ENCODE measurements around the gene METRN.

Gene METRN

DNA sequence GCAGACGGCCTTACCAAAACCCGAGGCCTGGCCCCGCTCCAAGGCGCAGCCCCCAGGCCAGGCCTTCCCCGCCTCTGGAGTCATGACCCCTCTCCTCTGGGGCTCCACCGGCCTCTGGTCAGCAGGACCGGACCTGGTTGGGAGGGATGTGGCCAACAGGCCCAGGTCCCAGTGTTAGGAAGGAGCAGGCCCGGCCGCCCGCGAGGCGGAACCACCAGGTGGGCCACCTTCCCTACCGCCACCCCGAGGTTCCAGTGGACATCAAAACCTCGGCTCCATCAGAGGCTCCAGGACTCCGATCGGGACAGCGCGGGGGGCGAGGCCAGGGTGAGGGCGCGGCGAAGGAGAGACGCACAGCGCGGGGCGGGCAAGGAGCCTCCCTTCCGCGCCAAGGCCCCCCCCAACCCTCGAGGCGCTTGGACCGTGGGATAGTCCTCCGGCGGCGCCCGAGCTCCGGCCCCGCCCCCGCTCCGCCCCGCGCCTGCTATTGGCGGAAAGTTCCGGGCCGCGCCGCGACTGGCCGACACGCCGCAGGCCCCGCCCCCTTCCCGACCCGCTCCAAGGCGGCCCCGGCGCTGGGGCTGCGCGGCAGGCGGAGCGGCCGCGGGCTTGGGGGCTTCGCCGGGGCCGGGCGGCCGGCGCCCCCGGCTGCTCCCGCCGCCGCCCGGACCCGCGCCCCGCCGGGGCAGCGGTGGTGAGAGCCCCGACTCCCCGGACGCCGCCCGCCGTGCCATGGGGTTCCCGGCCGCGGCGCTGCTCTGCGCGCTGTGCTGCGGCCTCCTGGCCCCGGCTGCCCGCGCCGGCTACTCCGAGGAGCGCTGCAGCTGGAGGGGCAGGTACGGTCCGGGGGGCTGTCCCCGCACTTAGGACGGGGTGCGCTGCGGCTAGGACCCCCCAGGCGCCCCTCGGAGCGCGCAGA, at the start of gene METRN:
TSS of gene METRN (plus strand) at position 561 of the 919 bp plus-strand sequence. CDS start at position 733, 172 bp downstream.
- peak; percentile 89 for DNase-seq (ENCODE audit: low spot score)

- DNase-seq (ENCODE audit: low spot score), result no peak
Observed at GRCh38 chr16:666572-666971, 48.3 kb upstream of the METRN start.

DNA sequence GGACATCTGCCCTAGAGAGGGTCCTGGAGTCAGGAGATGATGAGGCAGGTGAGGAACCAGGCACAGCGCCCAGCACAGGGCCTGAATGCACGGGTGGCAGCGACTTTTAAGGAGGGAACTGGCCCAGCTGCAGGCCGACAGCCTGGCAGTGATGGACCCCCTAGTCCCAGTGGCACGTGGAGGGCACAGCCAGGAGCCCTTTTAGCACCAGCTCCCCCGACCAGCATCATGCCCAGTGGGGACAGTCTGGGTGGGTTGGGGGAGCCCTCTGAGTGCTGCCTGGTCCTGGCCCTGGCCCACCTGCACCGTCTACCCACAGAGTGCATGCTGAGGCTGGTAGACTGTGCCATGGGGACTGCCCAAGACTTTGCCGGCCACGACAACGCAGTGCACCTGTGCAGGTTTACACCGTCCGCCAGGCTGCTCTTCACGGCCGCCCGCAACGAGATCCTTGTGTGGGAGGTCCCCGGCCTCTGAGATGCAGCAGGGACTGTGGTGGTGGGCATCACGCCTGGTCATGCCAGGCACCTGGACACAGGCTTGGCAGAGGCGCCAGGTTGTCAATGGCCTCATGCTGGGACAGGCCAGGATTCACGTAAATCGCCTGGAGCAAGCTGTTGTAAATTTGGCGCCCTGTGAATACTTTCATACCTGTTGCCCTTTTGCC, 47.7 kb upstream of the METRN start:
- no peak for DNase-seq (ENCODE audit: low spot score)

DNA sequence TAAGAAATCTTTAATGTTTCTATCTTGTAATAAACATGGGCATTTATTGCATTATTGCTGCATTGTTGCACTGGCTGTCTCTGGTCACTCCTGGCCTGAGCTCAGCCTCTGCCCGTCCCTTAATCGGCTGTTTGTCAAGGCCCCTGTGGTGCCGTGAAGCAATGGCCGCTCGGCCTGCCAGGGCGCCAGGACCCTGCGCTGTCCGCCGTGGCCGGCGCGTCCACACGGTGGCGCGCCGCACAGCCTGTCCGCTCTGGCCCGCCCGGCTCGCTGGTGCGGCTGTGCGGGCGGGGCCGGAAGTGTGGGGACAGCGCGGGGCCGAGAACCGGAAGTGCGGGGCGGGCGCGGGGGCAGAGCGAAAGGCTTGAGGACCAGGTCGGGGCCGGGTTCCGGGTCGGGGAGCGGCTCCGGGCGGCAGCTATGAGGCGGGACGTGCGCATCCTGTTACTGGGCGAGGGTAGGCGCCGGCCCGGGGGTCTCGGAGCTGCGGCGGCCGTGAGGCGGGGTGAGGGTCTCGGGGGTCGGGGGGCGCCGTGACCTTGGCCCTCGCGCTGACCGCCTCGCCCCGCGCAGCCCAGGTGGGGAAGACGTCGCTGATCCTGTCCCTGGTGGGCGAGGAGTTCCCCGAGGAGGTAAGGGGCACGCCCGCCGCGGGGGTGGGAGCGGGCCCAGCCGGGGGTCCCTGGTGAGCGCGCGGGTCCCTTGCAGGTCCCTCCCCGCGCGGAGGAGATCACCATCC, 47.0 kb upstream of the METRN start, which contains the start of gene RHOT2:
TSS of gene RHOT2 (plus strand) at position 353 of the 739 bp plus-strand sequence. CDS start at position 421, 68 bp downstream.
- peak; percentile 93 for DNase-seq (ENCODE audit: low spot score)

GRCh38 chr16:668519-669171, 46.3 kb upstream of the METRN start:
- no peak for DNase-seq (ENCODE audit: low spot score)

DNA sequence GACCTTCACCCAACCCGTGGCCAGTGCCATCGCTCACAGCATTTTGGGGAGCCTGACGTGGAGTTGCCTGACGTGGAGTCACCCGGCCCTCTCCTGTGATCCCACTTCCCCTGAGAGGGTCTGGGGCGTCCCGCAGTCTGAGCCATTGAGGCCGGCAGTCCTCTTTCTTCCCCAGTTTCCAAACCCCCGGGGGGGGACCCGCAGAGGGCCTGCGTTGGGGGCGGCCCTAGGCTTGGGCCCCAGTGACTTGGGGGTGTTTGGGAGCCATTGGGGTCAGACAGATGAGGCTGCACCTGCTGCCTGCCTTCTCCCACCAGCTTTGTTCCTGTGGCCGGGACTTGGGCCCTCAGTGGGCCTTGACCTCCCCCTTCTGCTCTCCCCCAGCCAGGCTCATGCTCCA, 45.3 kb upstream of the METRN start:
- DNase-seq (ENCODE audit: low spot score), result no peak

- DNase-seq (ENCODE audit: low spot score), result no peak
Observed at GRCh38 chr16:670485-671352, 44.2 kb upstream of the METRN start.

GRCh38 chr16:671353-672131, 43.4 kb upstream of the METRN start:
- no peak for DNase-seq (ENCODE audit: low spot score)

DNA sequence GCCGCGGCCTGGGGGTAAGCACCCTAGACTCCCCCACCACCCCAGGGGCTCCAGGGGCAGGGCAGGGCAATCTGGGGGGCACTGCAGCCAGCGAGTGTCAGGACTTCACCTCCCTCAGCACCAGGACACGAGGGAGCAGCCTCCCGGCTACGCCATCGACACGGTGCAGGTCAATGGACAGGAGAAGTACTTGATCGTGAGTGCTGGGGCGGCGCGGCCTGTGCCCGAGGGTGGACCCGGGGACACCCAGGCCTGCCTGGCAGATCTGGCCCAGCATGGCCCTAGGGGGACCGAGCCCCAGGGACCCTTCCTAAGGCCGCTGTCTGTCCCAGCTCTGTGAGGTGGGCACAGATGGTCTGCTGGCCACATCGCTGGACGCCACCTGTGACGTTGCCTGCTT, 42.5 kb upstream of the METRN start:
- no peak for DNase-seq (ENCODE audit: low spot score)

- no peak for DNase-seq (ENCODE audit: low spot score)
Observed at GRCh38 chr16:672851-673250, 42.1 kb upstream of the METRN start.

GRCh38 chr16:673399-673991, 41.4 kb upstream of the METRN start:
- no peak for DNase-seq (ENCODE audit: low spot score)

DNA sequence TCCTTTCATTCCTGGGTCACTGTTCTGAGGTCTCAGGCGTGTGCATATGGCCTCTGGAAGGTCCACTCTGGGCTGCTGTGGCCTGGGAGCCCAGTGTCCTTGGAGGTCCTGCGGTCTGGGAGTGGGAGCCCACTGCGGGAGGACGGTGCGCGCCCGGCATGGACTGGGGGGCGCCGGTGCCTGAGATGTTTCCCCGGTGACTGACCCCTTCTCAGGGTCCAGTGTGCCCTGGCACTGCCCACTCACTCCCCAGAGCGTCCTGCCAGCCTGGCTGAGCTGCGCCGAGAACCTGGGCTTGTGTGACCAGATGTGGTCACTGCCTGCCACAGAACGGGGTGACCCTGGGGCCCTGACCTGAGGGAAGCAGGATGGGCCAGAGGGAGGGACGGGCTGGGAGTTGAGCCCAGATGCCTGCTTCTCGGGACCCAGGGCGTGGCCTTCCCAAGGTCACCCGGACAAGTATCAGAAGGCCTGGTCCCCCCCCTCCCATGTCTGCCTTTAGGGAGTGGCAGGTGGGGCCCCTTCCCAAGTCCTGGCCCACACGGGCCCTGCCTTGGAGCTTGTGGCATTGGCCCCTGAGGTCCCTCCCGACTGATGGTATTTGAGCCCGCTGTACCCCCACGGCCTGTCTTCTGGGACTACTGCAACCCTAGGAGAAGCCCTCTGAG, 40.6 kb upstream of the METRN start:
- DNase-seq (ENCODE audit: low spot score), result no peak

GRCh38 chr16:674968-675883, 39.7 kb upstream of the METRN start, which contains the start of gene RHBDL1:
Gene RHBDL1 (plus strand): TSS chr16:675671. CDS start chr16:675791, 120 bp downstream.
- DNase-seq (ENCODE audit: low spot score), result peak; percentile 55

GRCh38 chr16:675884-676564, 38.9 kb upstream of the METRN start:
- DNase-seq (ENCODE audit: low spot score), result no peak

- DNase-seq (ENCODE audit: low spot score), result no peak
Observed at GRCh38 chr16:676565-676902, 38.4 kb upstream of the METRN start.

DNA sequence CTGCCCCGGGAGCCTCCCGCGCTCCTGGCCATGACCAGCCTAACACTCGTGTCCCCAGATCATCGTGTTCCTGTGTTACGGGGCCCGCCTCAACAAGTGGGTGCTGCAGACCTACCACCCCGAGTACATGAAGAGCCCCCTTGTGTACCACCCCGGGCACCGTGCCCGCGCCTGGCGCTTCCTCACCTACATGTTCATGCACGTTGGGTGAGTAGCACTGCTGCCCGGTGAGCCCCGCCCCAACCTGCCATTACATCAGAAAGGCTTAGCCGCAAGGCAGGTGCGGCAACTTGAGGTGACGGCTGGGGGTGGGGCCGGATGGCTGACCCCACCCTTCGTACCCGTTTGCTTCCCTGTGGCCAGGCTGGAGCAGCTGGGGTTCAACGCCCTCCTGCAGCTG, 38.0 kb upstream of the METRN start:
- DNase-seq (ENCODE audit: low spot score), result no peak
